HEK293T (cell line): Measurements from ENCODE around the gene CTDSPL.

Experiments used
- BHLHE40 ChIP-seq: fragments of 450-650 bp; IDR thresholded peaks from 2 replicates; pipeline ENCODE4 v1.6.1; 2016; ENCODE audit warnings: mild to moderate bottlenecking, moderate library complexity, borderline replicate concordance
- CTBP1 ChIP-seq: fragments of 450-650 bp; IDR thresholded peaks from 2 replicates; pipeline ENCODE4 v1.6.1; 2016; ENCODE audit warnings: borderline replicate concordance
- ELF4 ChIP-seq: fragments of 450-650 bp; IDR thresholded peaks from 2 replicates; pipeline ENCODE4 v1.6.1; 2017; ENCODE audit warnings: antibody characterized with exemption
- FOXA1 ChIP-seq: fragments of 450-650 bp; IDR thresholded peaks from 2 replicates; pipeline ENCODE4 v1.6.1; 2016; ENCODE audit warnings: mild to moderate bottlenecking
- HDGF ChIP-seq: fragments of 450-650 bp; IDR thresholded peaks from 2 replicates; pipeline ENCODE4 v1.6.1; 2017; ENCODE audit warnings: antibody characterized with exemption, borderline replicate concordance
- L3MBTL2 ChIP-seq: fragments of 450-650 bp; conservative IDR thresholded peaks from 2 replicates; pipeline ENCODE4 v1.6.1; 2016; ENCODE audit warnings: mild to moderate bottlenecking
- TARDBP ChIP-seq: fragments of 450-650 bp; IDR thresholded peaks from 2 replicates; pipeline ENCODE4 v1.6.1; 2016
- TF ChIP-seq, protein P1 (sequence below): fragments of 450-650 bp; IDR thresholded peaks from 2 replicates; pipeline ENCODE4 v1.6.1; 2016

DNA sequence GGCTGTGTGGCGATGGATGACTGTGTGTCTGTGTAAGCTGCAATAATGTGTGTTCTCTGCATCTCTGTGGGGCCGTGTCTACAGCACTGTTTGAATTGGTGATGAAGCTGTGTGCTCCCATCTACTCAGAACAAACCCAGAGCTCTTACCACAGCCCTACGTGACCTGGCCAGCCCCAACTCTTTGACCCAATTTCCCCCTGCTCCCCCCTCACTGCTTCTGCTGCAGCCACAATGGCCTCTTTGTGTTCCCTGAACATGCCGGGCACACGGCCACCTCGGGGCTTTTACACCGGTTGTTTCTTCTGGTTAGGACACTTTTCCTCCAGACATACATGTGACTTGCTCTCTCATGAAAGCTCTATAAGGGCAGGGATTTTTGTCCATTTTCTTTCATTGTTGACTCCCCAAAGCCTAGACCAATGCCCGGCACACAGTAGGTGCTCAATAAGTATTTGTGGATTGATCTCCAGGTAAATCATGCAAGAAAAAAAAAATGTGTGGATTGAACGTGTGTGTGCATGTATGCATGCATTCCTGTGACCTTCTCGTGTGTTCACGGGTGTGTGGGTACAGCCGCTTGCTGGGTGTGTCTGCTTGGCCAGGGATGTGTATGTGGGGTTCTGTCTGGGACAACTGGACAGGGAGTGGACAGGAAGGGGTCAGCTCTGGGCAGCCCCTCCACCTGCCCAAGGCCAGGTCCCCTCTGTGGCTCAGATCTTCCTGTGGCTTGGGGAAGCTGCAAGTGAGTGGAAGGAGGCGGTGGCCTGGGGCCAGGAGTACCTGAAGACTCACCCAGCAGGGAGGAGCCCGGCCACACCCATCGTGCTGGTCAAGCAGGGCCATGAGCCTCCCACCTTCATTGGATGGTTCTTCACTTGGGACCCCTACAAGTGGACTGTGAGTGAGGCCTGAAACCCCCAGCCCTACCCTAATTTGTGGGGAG, 143.7 kb downstream of the CTDSPL start:
- TF ChIP-seq CTBP1, result no peak
- no peak for TF ChIP-seq BHLHE40
- no peak for TF ChIP-seq FOXA1
- no peak for TF ChIP-seq L3MBTL2
- no peak for TF ChIP-seq TARDBP
- TF ChIP-seq HDGF, result no peak
- TF ChIP-seq, protein P1, sequence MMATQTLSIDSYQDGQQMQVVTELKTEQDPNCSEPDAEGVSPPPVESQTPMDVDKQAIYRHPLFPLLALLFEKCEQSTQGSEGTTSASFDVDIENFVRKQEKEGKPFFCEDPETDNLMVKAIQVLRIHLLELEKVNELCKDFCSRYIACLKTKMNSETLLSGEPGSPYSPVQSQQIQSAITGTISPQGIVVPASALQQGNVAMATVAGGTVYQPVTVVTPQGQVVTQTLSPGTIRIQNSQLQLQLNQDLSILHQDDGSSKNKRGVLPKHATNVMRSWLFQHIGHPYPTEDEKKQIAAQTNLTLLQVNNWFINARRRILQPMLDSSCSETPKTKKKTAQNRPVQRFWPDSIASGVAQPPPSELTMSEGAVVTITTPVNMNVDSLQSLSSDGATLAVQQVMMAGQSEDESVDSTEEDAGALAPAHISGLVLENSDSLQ, result no peak
- TF ChIP-seq ELF4, result no peak
